ENCODE data around the gene ASMT. TPM values are rescaled to one million over a fixed set of nuclear protein-coding genes. Genes with fewer than 3 reads are reported as not detected.

ASMT gene
- total RNA-seq, 1 donor from 2014 or later: not detected

GRCh38 chrX:1591863-1592469, 22.9 kb upstream of the ASMT start:
- Histone ChIP-seq H3K79me2 (ENCODE audit: insufficient read depth, low read length) (peaks cover 49% of the 10 kb centered on the region), H3K9ac (ENCODE audit: low read length) (peak overlapping the region; percentile 98), H3K4me2 (ENCODE audit: low read length) (peak overlapping the region; percentile 98), H3K36me3 (ENCODE audit: insufficient read depth, low read length) (peaks cover 11% of the 10 kb centered on the region), H3K4me3 (ENCODE audit: insufficient read depth, low read depth, low read length) (peak overlapping the region; percentile 90), H3K9me3 (ENCODE audit: insufficient read depth, low read depth, low read length) (no peaks in the 10 kb centered on the region), H3K27ac (ENCODE audit: low read depth, low read length) (peak overlapping the region; percentile 81), H3K4me1 (ENCODE audit: insufficient read depth, low read length) (peaks cover 11% of the 10 kb centered on the region), H3K27me3 (ENCODE audit: insufficient read depth, low read length) (no peaks in the 10 kb centered on the region), H4K20me1 (ENCODE audit: insufficient read depth, low read length) (peaks cover 47% of the 10 kb centered on the region), H2AFZ (ENCODE audit: low read depth, low read length) (no peak overlapping the region)
- DNase-seq (ENCODE audit: low read depth) (no peak), FAIRE-seq (no peak)
- Mint-ChIP-seq H3K27ac (ENCODE audit: unreplicated experiment) (peak overlapping the region; percentile 92), H3K4me1 (ENCODE audit: low read depth, unreplicated experiment) (no peaks in the 10 kb centered on the region), H3K27me3 (ENCODE audit: low read depth, unreplicated experiment) (peaks cover 4% of the 10 kb centered on the region), H3K36me3 (ENCODE audit: low read depth, unreplicated experiment) (no peaks in the 10 kb centered on the region), H3K9me3 (ENCODE audit: unreplicated experiment) (peaks cover 4% of the 10 kb centered on the region), H3K4me3 (ENCODE audit: unreplicated experiment) (peak overlapping the region; percentile 87)
- TF ChIP-seq EZH2 (IDR thresholded peaks at IDR 0.05; ENCODE audit: insufficient read depth, low read length): no peak
- no peak for TF ChIP-seq CTCF (IDR thresholded peaks at IDR 0.05; ENCODE audit: insufficient read depth, low read depth, low read length)

GRCh38 chrX:1592470-1593142, 22.3 kb upstream of the ASMT start:
- peaks cover 5% of the 10 kb centered on the region for H3K27me3 Mint-ChIP-seq (ENCODE audit: low read depth, unreplicated experiment)
- Histone ChIP-seq H3K36me3 (ENCODE audit: insufficient read depth, low read length) (peaks cover 11% of the 10 kb centered on the region), H3K27me3 (ENCODE audit: insufficient read depth, low read length) (no peaks in the 10 kb centered on the region), H4K20me1 (ENCODE audit: insufficient read depth, low read length) (peaks cover 54% of the 10 kb centered on the region), H3K4me1 (ENCODE audit: insufficient read depth, low read length) (peaks cover 11% of the 10 kb centered on the region), H3K4me2 (ENCODE audit: low read length) (peak overlapping the region; percentile 98), H3K9me3 (ENCODE audit: insufficient read depth, low read depth, low read length) (no peaks in the 10 kb centered on the region), H3K9ac (ENCODE audit: low read length) (peak overlapping the region; percentile 98), H3K79me2 (ENCODE audit: insufficient read depth, low read length) (peaks cover 55% of the 10 kb centered on the region), H3K27ac (ENCODE audit: low read depth, low read length) (peak overlapping the region; percentile 81), H3K4me3 (ENCODE audit: insufficient read depth, low read depth, low read length) (peak overlapping the region; percentile 90), H2AFZ (ENCODE audit: low read depth, low read length) (no peak overlapping the region)
- H3K4me3 Mint-ChIP-seq (ENCODE audit: unreplicated experiment): peak overlapping the region; percentile 87
- FAIRE-seq: no peak
- peak overlapping the region; percentile 58 for H3K27ac Mint-ChIP-seq (ENCODE audit: unreplicated experiment)
- H3K4me1 Mint-ChIP-seq (ENCODE audit: low read depth, unreplicated experiment): no peaks in the 10 kb centered on the region
- TF ChIP-seq CTCF (IDR thresholded peaks at IDR 0.05; ENCODE audit: insufficient read depth, low read depth, low read length) (no peak), EZH2 (IDR thresholded peaks at IDR 0.05; ENCODE audit: insufficient read depth, low read length) (no peak)
- no peaks in the 10 kb centered on the region for H3K36me3 Mint-ChIP-seq (ENCODE audit: low read depth, unreplicated experiment)
- H3K9me3 Mint-ChIP-seq (ENCODE audit: unreplicated experiment): peaks cover 4% of the 10 kb centered on the region
- DNase-seq (ENCODE audit: low read depth): peak; percentile 10

All from astrocyte (in vitro differentiated cells and primary cell).